GM18508 (cell line): ENCODE data around the gene LIN52.

Source experiments
- ATAC-seq: cut with Tn5 transposase; IDR thresholded peaks from one replicate; pipeline ENCODE4 v1.9.1; 2021; ENCODE audit warnings: moderate number of reproducible peaks; ENCODE audit not compliant: insufficient read depth, unreplicated experiment

The LIN52 gene

GRCh38 chr14:74169906-74170305 is 85.2 kb downstream of the LIN52 start:
- ATAC-seq, result no peak

DNA sequence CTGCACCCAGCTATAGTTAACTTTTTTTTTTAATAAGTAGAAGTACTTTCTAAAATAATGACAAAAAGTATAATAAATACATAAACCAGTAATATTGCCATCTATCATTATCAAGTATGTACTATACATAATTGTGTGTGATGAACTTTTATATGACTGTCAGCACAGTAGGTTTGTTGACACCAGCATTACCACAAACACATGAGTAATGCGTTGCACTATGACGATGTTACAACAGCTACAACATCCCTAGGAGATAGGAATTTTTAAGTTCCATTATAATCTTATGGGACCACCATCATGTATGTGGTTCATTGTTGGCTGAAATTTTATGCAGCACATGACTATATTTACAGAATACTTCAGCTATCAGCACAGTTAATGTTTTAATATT is 91.6 kb downstream of the LIN52 start:
- no peak for ATAC-seq

- no peak for ATAC-seq
These were observed 95.1 kb downstream of the LIN52 start for GRCh38 chr14:74179856-74180255.

DNA sequence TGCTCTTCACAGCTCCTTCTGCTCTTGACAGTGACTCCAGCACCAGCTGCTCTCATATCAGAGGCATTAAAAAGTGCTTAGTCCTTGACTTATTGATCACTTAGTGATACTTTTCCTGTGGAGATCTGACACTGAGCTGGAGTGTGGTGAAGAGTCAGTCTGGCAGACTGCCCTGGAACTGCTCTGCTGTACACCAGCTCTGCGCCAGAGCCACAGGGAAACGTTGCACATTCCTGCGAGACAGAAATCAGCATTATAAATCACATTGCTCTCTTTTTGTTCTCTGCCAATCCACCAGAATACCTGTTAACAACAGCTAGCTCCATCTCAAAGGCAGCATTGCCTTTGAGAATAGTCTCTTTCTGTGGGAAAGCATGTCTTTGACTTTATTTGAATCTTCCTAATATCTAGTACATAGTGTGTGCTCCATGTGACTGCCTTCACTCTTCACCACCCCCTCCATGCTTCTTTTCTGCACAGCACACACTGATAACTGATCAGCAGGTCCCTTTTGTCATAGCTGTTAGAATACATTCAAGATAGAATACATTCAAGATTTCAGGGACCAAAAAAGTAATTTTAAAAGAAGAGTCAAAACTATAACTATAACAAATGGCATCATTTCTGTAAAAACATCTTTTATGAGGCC is 106.3 kb downstream of the LIN52 start:
- ATAC-seq, result no peak

DNA sequence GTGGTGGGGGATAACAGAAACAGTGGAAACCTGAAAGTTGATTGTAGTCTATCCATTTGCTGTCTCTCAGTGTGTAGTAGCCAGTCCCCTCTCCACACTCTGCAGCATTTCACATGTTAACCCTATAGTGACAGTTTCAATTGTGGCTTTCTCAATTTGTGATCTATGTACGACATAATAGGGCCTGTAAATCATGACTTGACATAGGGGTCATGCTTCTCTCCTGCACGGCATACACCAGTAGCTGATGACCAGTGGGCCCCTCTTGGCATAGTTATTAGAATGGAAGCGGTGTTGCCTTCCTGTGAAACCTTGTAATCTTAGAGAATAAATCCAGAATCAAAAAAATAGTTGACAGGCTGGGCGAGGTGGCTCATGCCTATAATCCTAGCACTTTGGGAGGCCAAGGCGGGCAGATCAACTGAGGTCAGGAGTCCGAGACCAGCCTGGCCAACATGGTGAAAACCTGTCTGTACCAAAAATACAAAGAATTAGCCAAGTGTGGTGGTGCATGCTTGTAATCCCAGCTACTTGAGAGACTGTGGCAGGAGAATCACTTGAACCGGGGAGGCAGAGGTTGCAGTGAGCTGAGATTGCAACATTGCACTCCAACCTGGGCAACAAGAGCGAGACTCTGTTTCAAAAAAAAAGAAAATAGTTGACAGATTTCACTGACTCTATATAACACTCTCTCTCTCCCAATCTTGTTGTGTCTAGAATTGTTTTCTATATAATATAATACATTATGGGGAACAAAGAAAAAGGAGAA is 109.9 kb downstream of the LIN52 start:
- ATAC-seq, result no peak

GRCh38 chr14:74195623-74196022 is 110.9 kb downstream of the LIN52 start:
- ATAC-seq, result no peak

- ATAC-seq, result no peak
These were observed 113.9 kb downstream of the LIN52 start for GRCh38 chr14:74198441-74199234.

GRCh38 chr14:74202113-74202512 is 117.4 kb downstream of the LIN52 start:
- ATAC-seq, result no peak

- ATAC-seq, result no peak
These were observed 118.9 kb downstream of the LIN52 start for GRCh38 chr14:74203639-74204038.

GRCh38 chr14:74204491-74204890 is 119.7 kb downstream of the LIN52 start:
- ATAC-seq, result no peak

DNA sequence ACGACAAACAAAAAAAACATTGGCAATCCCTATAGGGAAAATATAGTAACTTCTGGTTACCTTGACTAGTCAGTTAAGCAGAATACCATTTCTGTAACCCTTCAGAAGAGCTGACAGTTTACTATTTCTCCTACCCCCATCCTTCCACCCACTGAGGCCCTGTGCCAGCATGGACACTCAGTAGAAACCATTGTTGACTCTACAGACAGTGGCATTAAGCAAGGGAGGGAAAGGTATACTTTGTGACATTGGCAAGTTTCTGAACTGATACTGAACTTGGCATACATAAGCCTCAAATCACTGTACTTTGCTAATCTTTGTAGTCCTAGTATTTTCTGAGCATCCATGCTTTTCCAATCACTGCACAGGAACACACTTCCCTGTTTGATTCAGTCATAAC is 121.1 kb downstream of the LIN52 start:
- ATAC-seq, result no peak

DNA sequence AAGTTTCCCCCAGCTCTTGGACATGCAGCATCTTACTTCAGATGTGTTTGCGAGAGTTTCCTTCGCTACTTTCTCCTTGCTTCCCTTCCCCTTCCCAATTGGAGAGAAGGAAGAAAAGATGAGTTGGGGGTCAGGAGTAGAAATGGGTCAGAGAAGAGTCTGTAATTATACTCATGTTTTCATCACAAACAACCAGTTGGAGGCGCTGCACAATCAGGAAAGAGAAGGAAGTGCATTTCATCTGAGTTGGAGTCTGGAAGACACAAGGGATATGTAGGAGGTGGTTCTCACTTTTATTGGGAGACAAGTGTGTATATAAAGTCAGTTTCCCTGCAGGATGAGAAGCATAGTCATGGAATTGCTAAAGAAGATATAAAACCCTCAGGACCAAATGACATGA is 123.2 kb downstream of the LIN52 start:
- ATAC-seq, result no peak

- ATAC-seq, result no peak
These were observed 123.9 kb downstream of the LIN52 start for GRCh38 chr14:74208642-74209041.

GRCh38 chr14:74211945-74212580 is 127.3 kb downstream of the LIN52 start:
- ATAC-seq, result no peak

DNA sequence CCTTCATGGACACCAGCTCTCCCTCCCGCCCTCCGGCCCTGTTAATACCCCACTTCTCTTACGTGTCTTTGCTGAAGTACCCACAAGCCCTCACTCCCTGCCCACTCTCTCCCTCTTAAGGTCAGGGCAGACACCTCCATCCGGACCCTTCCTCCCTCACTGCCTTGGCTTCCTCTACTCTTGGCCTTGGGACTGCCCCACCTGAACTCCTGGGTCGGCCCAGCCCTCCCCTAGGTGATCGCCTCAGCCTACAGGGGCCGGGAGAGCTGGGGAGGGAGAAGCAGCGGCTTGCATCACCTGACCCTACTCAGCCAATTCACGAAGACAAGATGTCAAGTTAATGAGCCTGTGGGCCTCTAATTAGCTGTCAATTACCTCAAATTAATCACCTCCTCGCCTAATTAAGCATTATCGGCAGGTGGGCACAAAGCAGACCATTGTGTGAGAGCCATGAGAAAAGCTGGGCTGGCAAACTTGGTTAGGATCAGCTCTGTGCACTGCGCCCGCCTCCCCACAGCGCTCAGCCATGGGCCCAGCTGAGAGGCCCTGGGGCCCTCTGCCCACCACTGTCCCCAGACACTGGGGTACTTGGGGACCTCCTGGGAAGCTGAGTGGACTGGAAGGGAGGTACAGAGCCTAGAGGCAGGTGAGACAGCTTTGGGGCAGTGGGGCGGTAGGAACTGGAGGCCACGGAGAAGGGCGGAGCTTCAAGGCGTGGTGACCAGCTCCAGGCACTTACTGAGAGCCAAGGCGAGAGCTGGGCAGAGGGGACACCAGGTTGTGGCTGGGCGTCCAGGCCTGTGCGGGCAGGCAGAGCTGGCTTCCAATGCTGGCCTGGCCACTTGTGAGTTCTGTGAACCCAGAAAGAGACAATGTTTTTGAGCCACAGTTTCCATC is 129.4 kb downstream of the LIN52 start:
- ATAC-seq, result no peak

- no peak for ATAC-seq
These were observed 131.9 kb downstream of the LIN52 start for GRCh38 chr14:74216671-74217070.

- ATAC-seq, result no peak
These were observed 133.1 kb downstream of the LIN52 start for GRCh38 chr14:74217672-74218448.

- no peak for ATAC-seq
These were observed 133.7 kb downstream of the LIN52 start for GRCh38 chr14:74218462-74218861.
